Activated B cell treated with CpG ODN at 0.5 μM for 24 hours (primary cell): ENCODE results near the gene LEPR. TPM values are rescaled to one million over a fixed set of nuclear protein-coding genes. Genes with fewer than 3 reads are reported as not detected.

Experiments used
- ATAC-seq: fragments of 200-7000 bp; cut with Tn5 transposase; one replicate; pipeline ENCODE4 v1.10.0; 2021; ENCODE audit warnings: low read depth, mild to moderate bottlenecking, moderate library complexity
- CTCF ChIA-PET: fragments of 350-600 bp; sonication (Branson Sonifier 250); formaldehyde crosslinking; loops from one replicate; lab custom pipeline; 2021; ENCODE audit warnings: antibody characterized with exemption; lab: Charles Lee
- POLR2A ChIA-PET: fragments of 350-600 bp; sonication (Branson Sonifier 250); formaldehyde crosslinking; loops from one replicate; lab custom pipeline; 2021; ENCODE audit warnings: antibody characterized with exemption; lab: Charles Lee
- DNase-seq: peaks from one replicate; pipeline ENCODE4 v3.0.0; 2022
- H3K27ac Mint-ChIP-seq: one replicate; pipeline ENCODE4 v1.8.0; 2020; ENCODE audit warnings: mixed read lengths
- H3K27me3 Mint-ChIP-seq: one replicate; pipeline ENCODE4 v1.8.0; 2021; ENCODE audit warnings: mixed read lengths
- H3K36me3 Mint-ChIP-seq: one replicate; pipeline ENCODE4 v1.8.0; 2021; ENCODE audit warnings: low read depth, mixed read lengths
- H3K4me1 Mint-ChIP-seq: one replicate; pipeline ENCODE4 v1.8.0; 2021; ENCODE audit warnings: mixed read lengths
- H3K4me3 Mint-ChIP-seq: one replicate; pipeline ENCODE4 v1.8.0; 2020; ENCODE audit warnings: mild to moderate bottlenecking, mixed read lengths
- H3K9me3 Mint-ChIP-seq: one replicate; pipeline ENCODE4 v1.8.0; 2020; ENCODE audit warnings: mixed read lengths
- intact Hi-C: fragments of 100-400 bp; cut with micrococcal nuclease; formaldehyde crosslinking; loops from one replicate; pipeline ENCODE4 v1.15.1; 2024
- total RNA-seq: library from RNA; stranded (reverse); gene quantifications from 2 replicates; pipeline ENCODE4 v1.2.3, GENCODE V29; 2022
- TF ChIP-seq, protein P1 (sequence below): fragments of 200-600 bp; IDR thresholded peaks from one replicate; pipeline ENCODE4 v1.8.0; 2022; ENCODE audit warnings: antibody characterized with exemption, mild to moderate bottlenecking

Gene LEPR
- total RNA-seq, 1 donor from 2014 or later = 1.00 TPM

DNA sequence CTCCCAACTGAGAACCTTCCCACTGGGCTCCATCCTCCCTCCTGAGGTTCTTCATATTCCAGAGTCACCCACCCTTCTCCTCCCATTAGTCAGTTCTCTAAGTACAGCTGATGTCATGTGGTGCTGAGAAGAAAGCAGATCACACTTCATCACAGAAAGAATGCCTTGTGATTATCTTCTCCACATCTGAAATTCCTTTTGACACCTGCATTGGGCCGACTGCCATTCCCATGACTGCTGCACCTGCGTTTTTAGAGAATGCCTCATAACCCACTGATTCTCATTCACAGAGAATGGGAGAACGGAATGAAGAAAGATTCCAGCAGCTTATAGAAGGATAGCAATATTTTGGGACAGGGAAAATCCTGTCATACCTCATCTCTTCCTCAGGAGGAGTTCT, 14.3 kb downstream of the LEPR start:
- H3K36me3 Mint-ChIP-seq = peaks cover 17% of the 10 kb centered on the region
- H3K27ac Mint-ChIP-seq = no peak overlapping the region
- TF ChIP-seq, protein P1, sequence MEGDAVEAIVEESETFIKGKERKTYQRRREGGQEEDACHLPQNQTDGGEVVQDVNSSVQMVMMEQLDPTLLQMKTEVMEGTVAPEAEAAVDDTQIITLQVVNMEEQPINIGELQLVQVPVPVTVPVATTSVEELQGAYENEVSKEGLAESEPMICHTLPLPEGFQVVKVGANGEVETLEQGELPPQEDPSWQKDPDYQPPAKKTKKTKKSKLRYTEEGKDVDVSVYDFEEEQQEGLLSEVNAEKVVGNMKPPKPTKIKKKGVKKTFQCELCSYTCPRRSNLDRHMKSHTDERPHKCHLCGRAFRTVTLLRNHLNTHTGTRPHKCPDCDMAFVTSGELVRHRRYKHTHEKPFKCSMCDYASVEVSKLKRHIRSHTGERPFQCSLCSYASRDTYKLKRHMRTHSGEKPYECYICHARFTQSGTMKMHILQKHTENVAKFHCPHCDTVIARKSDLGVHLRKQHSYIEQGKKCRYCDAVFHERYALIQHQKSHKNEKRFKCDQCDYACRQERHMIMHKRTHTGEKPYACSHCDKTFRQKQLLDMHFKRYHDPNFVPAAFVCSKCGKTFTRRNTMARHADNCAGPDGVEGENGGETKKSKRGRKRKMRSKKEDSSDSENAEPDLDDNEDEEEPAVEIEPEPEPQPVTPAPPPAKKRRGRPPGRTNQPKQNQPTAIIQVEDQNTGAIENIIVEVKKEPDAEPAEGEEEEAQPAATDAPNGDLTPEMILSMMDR = no peak
- H3K27me3 Mint-ChIP-seq = no peaks in the 10 kb centered on the region
- no peak overlapping the region for H3K4me3 Mint-ChIP-seq
- ATAC-seq (no peak), DNase-seq (no peak)
- no peaks in the 10 kb centered on the region for H3K4me1 Mint-ChIP-seq
- POLR2A ChIA-PET = no interaction called here
- CTCF ChIA-PET = interaction anchor here (1.4 kb wide), 1 partner anchor 15 kb away, joined by 3 read pairs; no protein-coding TSS in a partner anchor
- no peaks in the 10 kb centered on the region for H3K9me3 Mint-ChIP-seq
- intact Hi-C loops = loop anchor here (5.0 kb wide), 1 partner anchor 808 kb away; no protein-coding TSS in a partner anchor

DNA sequence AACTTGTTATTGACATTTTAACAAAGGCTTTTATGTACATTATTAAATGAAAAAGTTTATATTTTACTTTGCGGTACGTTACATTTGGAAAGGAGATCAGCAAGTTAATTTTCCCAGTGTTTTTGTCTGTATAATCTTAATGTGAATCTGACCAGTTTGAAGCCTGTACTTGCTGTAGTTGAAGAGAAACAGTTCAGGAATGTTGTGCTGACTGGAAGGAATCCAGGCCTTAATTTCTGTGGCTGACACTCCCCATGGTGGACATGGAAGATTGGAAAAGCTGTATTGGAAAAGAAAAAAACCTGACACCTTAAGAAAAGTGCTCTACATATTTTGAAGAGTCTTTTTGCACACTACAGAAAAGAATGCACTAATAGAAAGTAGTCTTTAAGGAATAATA, 15.5 kb downstream of the LEPR start:
- DNase-seq = no peak
- Mint-ChIP-seq H3K36me3 (peaks cover 10% of the 10 kb centered on the region), H3K27me3 (no peaks in the 10 kb centered on the region), H3K4me3 (no peak overlapping the region), H3K27ac (no peak overlapping the region), H3K4me1 (no peaks in the 10 kb centered on the region), H3K9me3 (no peaks in the 10 kb centered on the region)
- ChIA-PET CTCF (no interaction called here), POLR2A (no interaction called here)
- no peak for ATAC-seq
- intact Hi-C loops = no loop called here
- TF ChIP-seq, protein P1 = no peak

DNA sequence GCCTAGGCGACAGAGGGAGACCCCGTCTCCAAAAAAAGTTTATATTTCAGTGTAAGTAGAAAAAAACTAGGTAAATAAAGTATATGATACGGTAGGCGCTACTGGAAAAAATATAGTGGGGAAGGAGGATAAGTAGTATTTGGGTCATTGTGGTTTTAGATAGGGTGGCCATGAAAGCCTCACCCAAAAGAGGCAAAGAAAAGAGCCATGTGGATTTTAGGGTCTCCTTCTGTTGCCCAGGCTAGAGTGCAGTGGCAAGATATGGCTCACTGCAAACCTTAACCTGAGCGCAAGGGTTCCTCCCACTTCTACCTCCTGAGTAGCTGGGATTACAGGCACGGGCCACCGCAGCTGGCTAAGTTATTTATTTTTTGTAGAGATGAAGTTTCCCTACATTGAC, 17.1 kb downstream of the LEPR start:
- no peak overlapping the region for H3K27ac Mint-ChIP-seq
- POLR2A ChIA-PET = no interaction called here
- H3K27me3 Mint-ChIP-seq = no peaks in the 10 kb centered on the region
- no peak for DNase-seq
- no peak overlapping the region for H3K4me3 Mint-ChIP-seq
- no peak for ATAC-seq
- TF ChIP-seq, protein P1 = no peak
- peaks cover 2% of the 10 kb centered on the region for H3K36me3 Mint-ChIP-seq
- intact Hi-C loops = no loop called here
- H3K9me3 Mint-ChIP-seq = no peaks in the 10 kb centered on the region
- CTCF ChIA-PET = no interaction called here
- H3K4me1 Mint-ChIP-seq = no peaks in the 10 kb centered on the region

DNA sequence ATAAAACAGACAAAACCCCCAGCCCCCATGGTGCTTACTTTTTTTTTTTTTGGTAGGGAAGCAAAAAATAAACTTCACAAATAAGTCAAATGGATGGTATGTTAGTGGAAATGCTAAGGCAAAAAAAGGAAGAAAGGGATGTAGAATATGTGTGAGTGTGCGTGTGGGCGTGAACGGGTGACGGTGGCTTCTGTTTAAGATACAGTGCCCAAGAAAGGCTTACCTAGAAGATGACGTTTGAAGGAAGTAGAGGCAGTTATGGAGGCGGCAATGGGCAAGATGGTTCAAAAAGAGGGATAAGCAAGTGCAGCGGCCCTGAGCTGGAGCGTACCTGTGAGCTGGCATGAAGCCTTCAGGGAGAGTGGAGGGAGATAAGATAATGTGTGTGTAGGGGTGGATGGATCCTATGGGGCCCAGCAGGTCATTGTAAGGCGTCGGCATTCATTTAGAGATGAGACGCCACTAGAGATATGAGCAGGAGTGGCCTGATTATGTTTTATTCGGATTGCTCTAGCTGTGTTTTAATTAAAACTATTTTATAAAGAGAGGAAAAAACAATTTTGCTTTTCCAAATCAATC, 19.9 kb downstream of the LEPR start:
- ChIA-PET POLR2A (no interaction called here), CTCF (interaction anchor here (1.2 kb wide), 1 partner anchor 9 kb away, joined by 4 read pairs; no protein-coding TSS in a partner anchor)
- H3K9me3 Mint-ChIP-seq = no peaks in the 10 kb centered on the region
- DNase-seq = no peak
- ATAC-seq = no peak
- no peaks in the 10 kb centered on the region for H3K27me3 Mint-ChIP-seq
- H3K27ac Mint-ChIP-seq = no peak overlapping the region
- H3K4me1 Mint-ChIP-seq = no peaks in the 10 kb centered on the region
- no peaks in the 10 kb centered on the region for H3K36me3 Mint-ChIP-seq
- H3K4me3 Mint-ChIP-seq = no peak overlapping the region
- intact Hi-C loops = no loop called here
- TF ChIP-seq, protein P1 = no peak

DNA sequence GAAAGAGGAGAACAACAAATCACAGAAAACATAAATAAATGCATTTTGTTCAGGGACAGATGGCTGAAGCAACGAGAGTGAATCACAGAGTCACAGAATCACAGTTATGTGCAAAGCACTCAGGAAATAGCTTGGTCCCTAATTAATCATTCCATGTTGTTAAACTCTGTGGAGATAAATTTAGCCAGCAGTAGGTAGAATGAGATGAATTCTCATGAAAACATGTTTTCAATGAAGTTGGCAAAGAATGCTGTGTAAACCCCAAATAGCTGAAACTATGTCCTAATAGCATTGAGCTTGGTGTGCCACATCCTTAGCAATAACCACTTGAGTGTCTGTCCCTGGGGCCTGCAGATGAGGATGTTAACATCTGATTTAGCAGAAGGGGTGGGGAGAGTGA, 20.4 kb downstream of the LEPR start:
- ATAC-seq (no peak), DNase-seq (no peak)
- TF ChIP-seq, protein P1 = no peak
- POLR2A ChIA-PET = no interaction called here
- intact Hi-C loops = no loop called here
- Mint-ChIP-seq H3K27ac (no peak overlapping the region), H3K27me3 (no peaks in the 10 kb centered on the region), H3K4me3 (no peak overlapping the region), H3K4me1 (no peaks in the 10 kb centered on the region), H3K9me3 (no peaks in the 10 kb centered on the region), H3K36me3 (no peaks in the 10 kb centered on the region)
- CTCF ChIA-PET = interaction anchor here (1.2 kb wide), 1 partner anchor 10 kb away, joined by 4 read pairs; no protein-coding TSS in a partner anchor
